Adrenal gland (tissue), 12 donors: ENCODE measurements around the gene CD2. TPM values are rescaled to one million over a fixed set of nuclear protein-coding genes. Genes with fewer than 3 reads are reported as not detected.
A peak's percentile ranks its signal among the peaks of the same experiment; 100 is the strongest.

ENCODE experiments used
- DNase-seq, 7 donors: peaks; one replicate each; pipeline ENCODE4 v3.0.0-alpha.2; 2019 to 2020
- H3K27ac ChIP-seq, 5 donors: fragments of 200-600 bp; sonication (generic) in 4 of 5; 1 replicate in 3 of 5; 2 replicates in 2 of 5; pipeline versions ENCODE4 v1.5.1 to v1.8.0; 2016 to 2020; ENCODE audit warnings: mild to moderate bottlenecking in 1 of 5
- H3K27me3 ChIP-seq: fragments of 200-600 bp; 2 replicates; pipeline ENCODE4 v1.8.0; 2021
- H3K36me3 ChIP-seq, 2 donors: fragments of 200-600 bp; replicated peaks in 1 of 2; 1 replicate in 1 of 2; 2 replicates in 1 of 2; pipeline versions ENCODE4 v1.5.1 to v1.8.0; 2018 to 2022
- H3K4me1 ChIP-seq, 2 donors: fragments of 200-600 bp; replicated peaks in 1 of 2; 1 replicate in 1 of 2; 2 replicates in 1 of 2; pipeline versions ENCODE4 v1.5.1 to v1.8.0; 2018 to 2021
- H3K4me3 ChIP-seq, 4 donors: fragments of 200-600 bp; sonication (generic) in 3 of 4; one replicate each; pipeline ENCODE4 v1.5.1; 2016 to 2018
- H3K9me3 ChIP-seq, 3 donors: fragments of 200-600 bp; sonication (generic) in 1 of 3; replicated peaks in 1 of 3; 1 replicate in 2 of 3; 2 replicates in 1 of 3; pipeline versions ENCODE4 v1.5.1 to v1.8.0; 2016 to 2021
- CTCF ChIP-seq, 6 experiments: fragments of 450-650 bp in 4 of 6; fragments of 200-600 bp in 2 of 6; sonication (generic) in 1 of 6; IDR thresholded peaks; 1 replicate in 5 of 6; 2 replicates in 1 of 6; pipeline versions ENCODE4 v1.5.1 to v1.8.0; 2016 to 2021; ENCODE audit warnings: antibody characterized with exemption in 6 of 6, mild to moderate bottlenecking in 2 of 6, moderate library complexity in 1 of 6
- POLR2A ChIP-seq, 2 donors: fragments of 450-650 bp; IDR thresholded peaks; one replicate each; pipeline ENCODE4 v1.6.1; 2017; ENCODE audit warnings: antibody characterized with exemption in 2 of 2, mild to moderate bottlenecking in 2 of 2, moderate library complexity in 1 of 2
- WGBS, 4 donors: extraction: QIAGEN DNeasy Blood & Tissue Kit in 2 of 4; methylation state at CpG; one replicate each; pipeline versions ENCODE4 v1.1.5 to v1.1.7; 2013 to 2017; 5-methylcytosine and 5-hydroxymethylcytosine counted together
- intact Hi-C, 2 donors: fragments of 100-400 bp; cut with DNase I; formaldehyde crosslinking; loops; one replicate each; pipeline versions ENCODE4 v1.14.1 to v1.15.0; 2022 to 2023
- polyA plus RNA-seq, 3 donors: library from polyadenylated mRNA; stranded (reverse); fragments of 200-250 nt in 2 of 3; fragments of 350-450 nt in 1 of 3; fragmentation: Illumina TruSeq in 1 of 3; extraction: RNeasy Lipid Tissue Mini Kit (QIAGEN cat#74804) in 1 of 3; gene quantifications; one replicate each; pipeline ENCODE4 v1.2.3, GENCODE V29; 2013 to 2014
- total RNA-seq, 9 donors: library from RNA; depleted of rRNA in 4 of 9; stranded (reverse); fragments of >200 nt in 4 of 9; fragments of 120-200 nt in 1 of 9; fragmentation: NEBNext Ultra II Directional in 1 of 9; extraction: Animal tissue kit (Norgen Biotek cat#: 25700) in 1 of 9; gene quantifications; one replicate each; pipeline versions ENCODE4 v1.1.0 to v1.2.4, GENCODE V29; 2013 to 2023
- donor health status: healthy with polysubstance abuse.
- donor health status: Bipolar disorder and iron deficiency.
- donor health status: DM: yes; HTN: yes; CAD: no.
- donor health status: DM: no; HTN: no; CAD: no.
- donor health status: DM: no; HTN: no; CAD: no.
- donor health status: DM: yes; HTN: yes; CAD: no.

The CD2 gene
- total and polyA plus RNA-seq, 12 donors: 0.18 to 6.7 (median 1.3) TPM

GRCh38 chr1:116737855-116738321 is 16.3 kb upstream of the CD2 start:
- Histone ChIP-seq H3K36me3 (no peaks in the 10 kb centered on the region), H3K27me3 (no peaks in the 10 kb centered on the region), H3K4me3 (no peak overlapping the region), H3K27ac (no peak overlapping the region), H3K4me1 (no peaks in the 10 kb centered on the region), H3K9me3 (peaks cover 0 to 2% (median 0%) of the 10 kb centered on the region in 3 donors)
- peak in 1 of 7 donors; percentile 20 for DNase-seq
- WGBS, 4 donors: 82 to 91% (median 84%) methylated on average over 7 of the region's 7 CpGs
- intact Hi-C loops: loop anchor here (5.0 to 10.0 kb wide), 2 partner anchors 317 to 319 kb away; no protein-coding TSS in a partner anchor
- TF ChIP-seq CTCF (IDR thresholded peaks at IDR 0.05): no peak
- TF ChIP-seq POLR2A (IDR thresholded peaks at IDR 0.05): no peak

GRCh38 chr1:116738673-116739370 is 15.4 kb upstream of the CD2 start:
- Histone ChIP-seq H3K27me3 (no peaks in the 10 kb centered on the region), H3K9me3 (peaks cover 0 to 12% (median 0%) of the 10 kb centered on the region in 3 donors), H3K36me3 (no peaks in the 10 kb centered on the region), H3K27ac (no peak overlapping the region), H3K4me3 (no peak overlapping the region), H3K4me1 (no peaks in the 10 kb centered on the region)
- WGBS, 4 donors: 80 to 87% (median 82%) methylated on average over 9 of the region's 9 CpGs
- intact Hi-C loops: loop anchor here (5.0 to 10.0 kb wide), 2 partner anchors 316 to 318 kb away; no protein-coding TSS in a partner anchor
- no peak for TF ChIP-seq CTCF (IDR thresholded peaks at IDR 0.05)
- no peak for TF ChIP-seq POLR2A (IDR thresholded peaks at IDR 0.05)
- peak in 1 of 7 donors; percentile 31 for DNase-seq

- no peaks in the 10 kb centered on the region for H3K27me3 ChIP-seq
- no peaks in the 10 kb centered on the region for H3K36me3 ChIP-seq
- 83 to 92% (median 88%) methylated on average over 7 of the region's 7 CpGs for WGBS, 4 donors
- H3K4me3 ChIP-seq: no peak overlapping the region
- intact Hi-C loops: loop anchor here (5.0 to 10.0 kb wide), 2 partner anchors 315 to 318 kb away; no protein-coding TSS in a partner anchor
- peaks cover 0 to 15% (median 0%) of the 10 kb centered on the region in 3 donors for H3K9me3 ChIP-seq
- peak in 1 of 7 donors; percentile 33 for DNase-seq
- no peak overlapping the region for H3K27ac ChIP-seq
- no peak for TF ChIP-seq POLR2A (IDR thresholded peaks at IDR 0.05)
- TF ChIP-seq CTCF (IDR thresholded peaks at IDR 0.05): no peak
- H3K4me1 ChIP-seq: no peaks in the 10 kb centered on the region
These were observed 14.7 kb upstream of the CD2 start for GRCh38 chr1:116739371-116740012.

- Histone ChIP-seq H3K9me3 (peaks cover 0 to 15% (median 0%) of the 10 kb centered on the region in 3 donors), H3K27ac (no peak overlapping the region), H3K4me3 (no peak overlapping the region), H3K27me3 (no peaks in the 10 kb centered on the region), H3K36me3 (no peaks in the 10 kb centered on the region), H3K4me1 (no peaks in the 10 kb centered on the region)
- intact Hi-C loops: no loop called here
- 92 to 95% (median 94%) methylated on average over 6 of the region's 6 CpGs for WGBS, 4 donors
- DNase-seq: no peak
- TF ChIP-seq POLR2A (IDR thresholded peaks at IDR 0.05) (no peak), CTCF (IDR thresholded peaks at IDR 0.05) (no peak)
These were observed 13.9 kb upstream of the CD2 start for GRCh38 chr1:116740296-116740695.
